ENCODE measurements around the gene ELK3. TPM values are rescaled to one million over a fixed set of nuclear protein-coding genes. Genes with fewer than 3 reads are reported as not detected.

Gene ELK3
- total and polyA plus RNA-seq, 9 of the 15 experiments (the other 6 are each of a cell fraction or from before 2014, with no cell fraction given) = 1.5 to 5.5 (median 2.9) TPM

- TF ChIP-seq FOXA3 (CRISPR knock-in tag; conservative IDR thresholded peaks at IDR 0.05 in 1 of 2, IDR thresholded peaks at IDR 0.05 in 1 of 2) (0 out of 4 replicates have a peak, but pooled peaks of 1 of the 2 experiments have one; percentile 43), ILF3 (IDR thresholded peaks at IDR 0.05; ENCODE audit: borderline replicate concordance) (no peak)
These were observed at the start of gene ELK3 (continued) for GRCh38 chr12:96193725-96194575.

- Histone ChIP-seq H3K79me2 (ENCODE audit: control insufficient read depth, insufficient read depth, low read length) (no peaks in the 10 kb centered on the region), H3K9ac (ENCODE audit: insufficient read depth in 1 of 2, low read depth in 2 of 2, low read length in 2 of 2) (no peak overlapping the region), H3K27ac (ENCODE audit: extremely low read depth, low read depth, low read length) (no peak overlapping the region), H2AFZ (ENCODE audit: low read depth, low read length) (no peak overlapping the region), H3K27me3 (ENCODE audit: control insufficient read depth in 2 of 2, insufficient read depth in 2 of 2, low read length in 2 of 2) (peaks cover 5 to 29% of the 10 kb centered on the region in 2 experiments; a peak in 4 of 5 replicates), H3K9me1 (ENCODE audit: control insufficient read depth, insufficient read depth, low read length) (no peaks in the 10 kb centered on the region), H3K36me3 (ENCODE audit: control insufficient read depth, insufficient read depth, low read length) (no peaks in the 10 kb centered on the region), H3K4me3 (no peak overlapping the region), H4K20me1 (replicated peaks; ENCODE audit: control insufficient read depth, insufficient read depth, low read length) (no peaks in the 10 kb centered on the region), H3K9me3 (replicated peaks; ENCODE audit: control insufficient read depth, insufficient read depth, low read depth, low read length) (no peaks in the 10 kb centered on the region), H3K4me2 (ENCODE audit: insufficient read depth, low read length) (no peak overlapping the region), H3K4me1 (replicated peaks in 1 of 2; ENCODE audit: control insufficient read depth in 2 of 2, insufficient read depth in 2 of 2, low read length in 2 of 2) (no peaks in the 10 kb centered on the region)
- 0% methylated on average over 2 of the region's 2 CpGs for WGBS (ENCODE audit: insufficient coverage, low coverage, missing lambda C conversion rate)
- POLR2A ChIA-PET = no interaction called here
- TF ChIP-seq RBM25 (IDR thresholded peaks at IDR 0.05; ENCODE audit: low read depth, low read length, severe bottlenecking) = peak; percentile 17
- TF ChIP-seq PCBP2 (IDR thresholded peaks at IDR 0.05; ENCODE audit: low read depth, low read length, poor library complexity, severe bottlenecking) = no peak
- in situ Hi-C loops (cut with MboI) (no loop called here), intact Hi-C loops (cut with micrococcal nuclease) (no loop called here)
- ATAC-seq (no peak), FAIRE-seq (no peak), DNase-seq (ENCODE audit: extremely low read depth in 1 of 4, low spot score in 3 of 4) (no peak)
- BruUV-seq (replicated peaks) = no TSS peak
- CTCF ChIA-PET (ENCODE audit: low intra/inter-chr PET ratio) = no interaction called here
These were observed 47.4 kb upstream of the ELK3 start for GRCh38 chr12:96146747-96147146.
